HT1080 (cell line): Measurements from ENCODE around the gene ZCCHC10. TPM values are rescaled to one million over a fixed set of nuclear protein-coding genes. Genes with fewer than 3 reads are reported as not detected.
"Not testable (repeated sequence)": the region's sequence is repeated elsewhere in the genome, so short reads cannot be mapped to it uniquely, and the experiment has no call there.

ENCODE experiments used
- DNase-seq: peaks from one replicate; pipeline ENCODE4 v3.0.0-alpha.2; 2015; ENCODE audit warnings: low read depth
- polyA plus RNA-seq, 2 experiments: library from polyadenylated mRNA; depleted of rRNA; stranded (reverse); fragments of >200 nt; gene quantifications; 2 replicates each; pipeline ENCODE4 v1.2.3, GENCODE V29; 2015
- total RNA-seq: library from RNA; depleted of rRNA; stranded (reverse); fragments of >200 nt; shearing (Covaris generic); gene quantifications from 2 replicates; pipeline ENCODE4 v1.2.3, GENCODE V29; 2014; rRNA removed

Gene ZCCHC10
- 13.9 and 18.1 TPM in 2 replicates for total RNA-seq
- 17.8 and 23.9 TPM in 2 replicates for polyA plus RNA-seq (2015; cell fraction: cytosol; rRNA removed)
- 12.4 and 16.0 TPM in 2 replicates for polyA plus RNA-seq (2015; cell fraction: nucleus; rRNA removed)

DNA sequence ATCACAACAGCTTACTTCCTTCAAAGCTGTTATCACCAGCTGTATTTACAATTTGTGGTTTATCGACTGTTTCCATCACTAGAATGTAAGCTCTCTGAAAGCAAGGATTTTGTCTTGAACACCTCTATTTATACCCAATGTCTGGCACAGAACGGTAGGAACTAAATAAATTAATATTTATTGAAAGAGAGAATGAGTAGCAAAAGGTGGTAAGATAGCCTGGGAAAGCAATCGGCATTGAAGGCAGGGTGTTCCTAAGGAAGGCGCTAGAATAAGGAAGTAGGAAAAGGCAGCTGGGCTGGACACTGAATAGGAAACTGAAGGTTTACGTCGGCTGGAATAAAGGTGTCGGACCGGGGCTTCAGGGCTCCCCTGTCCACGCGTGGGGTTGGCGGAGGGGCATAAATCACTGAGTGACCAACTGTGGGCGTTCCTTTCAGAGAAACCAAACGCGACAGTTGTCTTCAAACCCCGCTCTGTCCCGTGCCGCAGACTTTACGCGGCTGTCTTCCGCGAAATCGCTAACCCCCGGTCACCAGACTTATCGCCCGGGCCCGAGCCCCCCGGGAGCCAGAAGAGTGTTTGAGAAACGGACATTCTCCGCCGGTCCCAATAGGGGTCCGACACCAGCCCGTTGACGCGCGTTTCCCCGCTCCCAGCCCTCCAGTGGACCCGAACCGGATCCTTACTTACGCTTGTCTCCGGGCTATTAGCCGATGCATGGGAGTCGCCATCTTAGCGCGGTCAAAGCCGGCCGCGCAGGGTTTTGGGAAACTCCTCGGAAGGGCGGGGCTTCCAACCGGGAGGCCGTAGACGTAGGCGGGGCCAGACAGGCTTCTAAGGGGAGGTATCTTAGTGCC, at the start of gene ZCCHC10:
Gene ZCCHC10, minus strand, starts transcription at position 746 of the 860 bp plus-strand sequence. Its CDS starts 12 bp downstream, at position 734.
- peak; percentile 87 for DNase-seq

DNA sequence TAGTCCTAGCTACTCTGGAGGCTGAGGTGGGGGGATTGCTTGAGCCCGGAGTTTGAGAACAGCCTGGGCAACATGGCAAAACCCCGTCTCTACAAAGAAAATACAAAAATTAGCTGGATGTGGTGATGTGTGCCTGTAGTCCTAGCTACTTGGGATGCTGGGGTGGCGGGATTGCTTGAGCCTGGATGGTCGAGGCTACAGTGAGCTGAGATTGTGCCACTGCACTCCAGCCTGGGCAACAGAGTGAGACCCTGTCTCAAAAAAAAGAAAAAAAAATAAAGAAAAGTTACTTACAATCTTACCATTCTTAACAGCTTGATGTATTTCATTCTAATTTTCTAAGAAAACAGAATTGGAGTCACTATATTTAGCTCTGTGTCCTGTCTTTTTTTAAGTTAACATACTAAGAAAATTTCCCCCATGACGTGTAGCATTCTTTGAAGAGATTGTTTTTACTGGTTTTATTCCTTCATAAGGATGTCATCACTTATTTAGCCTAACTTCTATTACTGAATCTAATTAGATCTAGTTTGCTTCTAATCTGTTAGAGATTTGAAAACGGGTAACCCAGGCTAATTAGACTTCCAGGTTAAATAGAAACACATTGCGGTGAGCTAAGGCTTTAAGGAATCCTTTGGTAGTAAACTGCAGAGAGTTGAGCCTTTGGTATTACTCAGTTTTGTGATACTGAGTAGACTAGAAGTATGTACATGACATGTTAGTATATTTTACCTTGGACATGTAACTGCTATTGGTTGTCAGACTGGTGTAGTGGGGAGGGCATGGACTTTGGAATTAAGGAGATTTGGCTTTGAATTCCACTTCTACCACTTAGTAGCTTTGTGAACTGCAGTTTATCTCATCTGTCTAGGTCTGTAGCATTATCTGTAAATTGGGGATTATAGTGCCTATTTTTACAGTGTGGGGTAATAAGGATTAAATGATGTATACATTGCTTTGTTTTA, 49.5 kb upstream of the ZCCHC10 start:
- no peak for DNase-seq

DNA sequence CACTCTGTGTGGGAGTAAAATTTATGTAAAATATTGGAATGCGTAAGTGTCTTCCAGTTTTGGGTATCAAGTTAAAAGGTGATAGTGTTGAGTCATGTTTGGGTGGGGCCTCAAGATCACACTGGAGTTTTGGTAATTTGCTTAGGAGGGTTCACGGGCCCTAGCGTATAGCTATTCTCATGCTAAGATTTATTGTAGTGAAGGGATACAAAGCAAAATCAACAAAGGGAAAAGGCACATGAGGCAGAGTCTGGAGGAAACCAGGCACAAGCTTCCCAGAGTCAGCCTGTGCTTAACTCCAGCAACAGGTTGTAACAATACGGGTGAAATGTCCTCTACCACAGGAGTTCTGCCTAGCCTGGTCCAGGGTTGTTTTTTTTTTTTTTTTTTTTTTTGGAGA, 45.7 kb upstream of the ZCCHC10 start:
- DNase-seq, result no peak

DNA sequence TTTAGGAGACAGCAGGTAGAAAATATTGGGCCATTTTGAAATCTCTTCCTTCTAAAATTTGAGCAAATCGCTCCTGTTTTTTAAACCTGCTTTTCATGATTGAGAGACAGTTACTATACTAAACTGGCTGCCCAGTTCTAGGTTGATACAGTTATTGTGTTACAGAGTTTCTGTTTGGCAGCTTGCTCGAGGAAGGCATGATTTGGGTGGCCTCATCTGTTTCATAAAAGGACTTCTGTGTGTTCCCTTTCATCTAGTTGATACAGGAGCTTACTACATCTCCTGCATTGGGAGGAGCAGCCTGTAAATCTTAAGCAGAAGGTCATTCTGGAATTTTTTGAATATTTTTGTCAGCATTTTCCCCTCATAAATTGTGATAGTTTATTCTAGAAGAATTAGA, 39.7 kb upstream of the ZCCHC10 start:
- DNase-seq, result no peak

DNA sequence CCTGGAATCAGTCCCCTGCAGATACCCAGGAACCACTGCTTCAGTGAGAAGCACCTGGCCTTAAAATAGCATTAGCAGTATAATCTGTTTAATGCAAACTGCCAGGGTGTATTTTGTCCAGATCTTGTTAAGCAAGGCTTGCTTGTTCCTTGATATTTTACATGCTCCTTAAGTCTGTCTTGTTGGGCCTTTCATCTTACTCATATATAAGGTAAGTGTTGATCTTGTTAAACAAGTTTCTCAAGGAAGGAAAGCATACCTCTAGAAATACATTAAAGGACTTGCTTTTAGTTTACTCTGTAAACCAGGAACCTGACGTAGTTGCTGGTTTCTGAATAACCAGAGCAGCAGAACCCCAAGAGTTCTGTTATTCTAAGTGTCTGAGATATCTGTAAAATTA, 39.1 kb upstream of the ZCCHC10 start:
- DNase-seq, result no peak

DNA sequence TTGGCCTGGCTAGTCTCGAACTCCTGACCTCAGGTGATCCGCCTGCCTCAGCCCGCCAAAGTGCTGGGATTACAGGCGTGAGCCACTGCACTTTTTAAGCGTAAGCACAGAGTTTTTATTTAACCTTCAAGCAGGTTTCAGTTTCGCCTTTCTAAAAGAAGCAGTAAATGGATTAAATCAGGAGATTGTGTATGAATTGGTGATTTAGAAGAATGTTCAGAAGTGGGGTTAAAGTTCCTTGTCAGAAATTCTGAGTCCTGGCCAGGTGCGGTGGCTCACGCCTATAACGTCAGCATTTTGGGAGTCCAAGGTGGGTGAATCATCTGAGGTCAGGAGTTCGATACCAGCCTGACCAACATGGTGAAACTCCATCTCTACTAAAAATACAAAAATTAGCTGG, 37.6 kb upstream of the ZCCHC10 start:
- no peak for DNase-seq

DNA sequence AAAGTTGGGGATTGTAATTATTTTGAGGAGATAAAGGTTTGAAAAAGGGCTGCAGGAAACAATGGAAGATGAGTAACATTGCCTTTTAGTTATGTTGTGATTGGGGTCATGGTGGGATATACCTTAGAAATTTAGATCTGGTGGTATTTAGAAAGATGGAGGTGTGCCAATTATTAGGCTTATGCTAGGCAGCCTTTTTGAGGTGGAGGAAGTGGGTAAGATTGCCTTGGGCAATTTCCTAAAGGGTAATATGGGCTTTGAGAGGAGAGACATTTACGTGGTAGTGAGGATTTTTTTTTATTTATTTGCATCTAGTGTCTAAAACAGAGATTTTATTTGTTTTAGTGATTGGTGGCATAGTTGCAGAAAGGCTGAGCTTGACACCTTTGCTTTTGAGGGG, 35.9 kb upstream of the ZCCHC10 start:
- no peak for DNase-seq

DNA sequence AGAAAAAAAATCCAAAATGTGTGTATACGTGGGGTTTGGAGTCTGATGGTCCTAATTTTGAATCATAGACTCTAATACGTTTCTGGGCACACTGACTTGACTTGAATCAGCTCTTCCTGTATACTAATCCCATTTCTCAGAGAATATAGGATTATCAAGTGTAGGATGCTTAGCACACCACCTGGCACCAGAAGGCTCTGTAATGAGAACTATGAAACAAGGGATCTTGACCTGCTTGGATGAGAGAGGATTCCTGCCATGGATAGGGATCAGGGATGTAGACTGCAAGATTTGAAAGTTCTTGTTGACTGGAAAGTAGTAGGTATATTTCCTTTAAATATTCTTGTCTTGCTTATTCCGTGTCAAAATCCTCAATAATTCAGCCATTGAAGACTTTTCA, 33.3 kb upstream of the ZCCHC10 start:
- DNase-seq, result no peak

DNA sequence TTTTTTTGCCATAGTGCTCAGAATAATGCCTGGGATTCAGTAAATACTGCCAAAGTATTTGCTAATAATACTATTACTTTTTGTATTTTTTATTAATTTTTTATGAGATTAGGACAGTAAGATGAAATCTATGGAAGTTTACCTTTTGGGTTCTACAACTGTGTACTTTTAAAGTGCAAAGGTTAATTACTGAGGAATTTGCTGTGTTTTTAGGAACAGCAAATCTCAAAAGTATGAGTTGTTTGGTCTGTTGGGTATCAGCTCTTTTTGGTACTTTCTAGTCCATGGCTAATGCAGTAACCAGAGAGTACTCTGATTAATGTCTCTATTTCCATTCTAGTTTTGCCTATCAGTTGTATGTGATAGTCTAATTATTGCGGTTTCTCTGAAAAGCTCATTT, 30.5 kb upstream of the ZCCHC10 start:
- DNase-seq, result no peak

DNA sequence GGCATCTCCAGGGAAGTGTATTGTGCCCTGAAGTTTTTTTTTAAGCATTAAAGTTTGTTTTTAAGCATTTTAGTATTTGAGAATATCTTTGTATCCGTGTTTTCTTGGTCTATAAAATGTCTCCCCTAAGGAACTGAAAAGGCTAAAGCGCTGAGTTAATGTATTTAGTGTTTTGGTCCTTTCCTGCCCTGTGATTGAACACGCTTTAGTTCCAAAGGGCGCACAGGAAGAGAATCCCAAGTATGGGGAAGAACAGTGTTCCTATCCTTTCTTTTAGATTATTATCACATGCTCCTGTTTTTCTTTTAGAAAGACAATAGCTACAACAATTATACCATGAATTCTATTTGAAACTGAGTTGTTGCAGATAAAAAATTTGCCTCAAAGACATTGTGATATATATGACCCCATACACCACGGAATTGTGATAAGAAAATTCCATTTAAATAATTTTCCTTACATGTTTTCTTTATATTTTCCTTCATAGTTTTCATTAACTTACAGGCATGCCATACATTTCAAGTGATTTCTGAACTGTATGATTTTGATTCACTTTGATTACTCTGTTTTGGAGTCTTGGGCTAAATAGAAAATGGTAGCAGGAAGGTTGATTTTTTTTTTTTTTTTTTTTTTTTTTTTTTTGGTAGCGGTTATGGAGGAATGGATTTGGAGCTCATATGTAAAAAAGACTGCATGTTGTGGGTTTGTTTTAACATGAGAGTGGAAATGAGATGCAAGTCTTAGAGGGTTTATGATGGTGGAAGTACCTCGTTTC, 28.5 kb upstream of the ZCCHC10 start:
- DNase-seq, result no peak

DNA sequence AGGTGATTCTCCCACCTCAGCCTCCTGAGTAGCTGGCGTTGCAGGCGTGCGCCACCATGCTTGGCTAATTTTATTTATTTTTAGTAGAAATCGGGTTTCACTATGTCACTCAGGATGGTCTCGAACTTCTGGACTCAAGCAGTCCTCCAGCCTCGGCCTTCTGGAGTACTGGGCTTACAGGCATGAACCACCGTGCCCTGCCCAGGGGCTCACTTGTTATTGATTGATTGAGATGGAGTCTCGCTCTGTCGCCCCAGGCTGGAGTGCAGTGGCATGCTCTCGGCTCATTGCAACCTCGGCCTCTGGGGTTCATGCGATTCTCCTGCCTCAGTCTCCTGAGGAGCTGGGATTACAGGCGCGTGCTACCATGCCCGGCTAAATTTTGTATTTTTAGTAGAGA, 27.1 kb upstream of the ZCCHC10 start:
- DNase-seq, result no peak

DNA sequence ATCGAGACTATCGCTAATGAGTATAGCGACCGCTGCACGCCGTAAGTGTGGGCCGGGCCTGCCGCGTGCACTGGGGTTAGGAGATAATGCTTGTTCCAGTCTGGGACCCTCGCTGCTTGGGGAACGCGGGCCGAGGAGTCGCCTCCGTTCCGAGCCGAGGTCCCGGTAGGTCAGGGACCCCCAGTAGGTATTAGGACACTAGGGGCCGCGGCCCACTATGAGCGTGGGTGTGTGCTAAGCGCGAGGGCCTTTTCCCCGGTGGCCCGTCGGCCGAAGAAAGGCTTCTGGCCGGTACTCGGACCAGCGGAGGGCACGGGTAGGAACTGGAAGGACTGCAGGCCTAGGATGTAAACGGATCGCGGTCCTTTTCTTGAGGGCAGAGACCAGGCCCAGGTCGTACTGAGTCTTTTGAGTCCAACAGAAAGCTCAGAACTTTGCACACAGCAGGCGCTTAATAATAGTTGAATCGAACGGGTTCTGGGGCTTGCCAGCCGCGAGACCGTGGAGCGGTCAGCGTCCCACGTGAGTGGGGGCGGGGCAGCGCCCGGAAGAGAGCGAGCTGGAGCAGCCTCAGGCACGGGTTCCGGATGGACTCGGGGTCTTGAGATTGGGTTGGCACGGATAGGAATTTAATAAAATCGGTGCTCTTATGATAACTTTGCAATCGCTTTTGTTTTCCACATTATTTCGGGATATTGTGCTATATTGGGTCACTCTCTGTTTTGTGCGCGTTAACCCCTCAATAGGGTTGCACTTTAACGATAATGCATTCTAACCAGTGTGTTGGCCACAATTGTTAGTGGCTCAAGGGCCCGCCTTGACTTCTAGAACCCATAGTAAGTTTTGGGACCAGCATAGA, 26.2 kb upstream of the ZCCHC10 start:
- DNase-seq, result peak; percentile 60

DNA sequence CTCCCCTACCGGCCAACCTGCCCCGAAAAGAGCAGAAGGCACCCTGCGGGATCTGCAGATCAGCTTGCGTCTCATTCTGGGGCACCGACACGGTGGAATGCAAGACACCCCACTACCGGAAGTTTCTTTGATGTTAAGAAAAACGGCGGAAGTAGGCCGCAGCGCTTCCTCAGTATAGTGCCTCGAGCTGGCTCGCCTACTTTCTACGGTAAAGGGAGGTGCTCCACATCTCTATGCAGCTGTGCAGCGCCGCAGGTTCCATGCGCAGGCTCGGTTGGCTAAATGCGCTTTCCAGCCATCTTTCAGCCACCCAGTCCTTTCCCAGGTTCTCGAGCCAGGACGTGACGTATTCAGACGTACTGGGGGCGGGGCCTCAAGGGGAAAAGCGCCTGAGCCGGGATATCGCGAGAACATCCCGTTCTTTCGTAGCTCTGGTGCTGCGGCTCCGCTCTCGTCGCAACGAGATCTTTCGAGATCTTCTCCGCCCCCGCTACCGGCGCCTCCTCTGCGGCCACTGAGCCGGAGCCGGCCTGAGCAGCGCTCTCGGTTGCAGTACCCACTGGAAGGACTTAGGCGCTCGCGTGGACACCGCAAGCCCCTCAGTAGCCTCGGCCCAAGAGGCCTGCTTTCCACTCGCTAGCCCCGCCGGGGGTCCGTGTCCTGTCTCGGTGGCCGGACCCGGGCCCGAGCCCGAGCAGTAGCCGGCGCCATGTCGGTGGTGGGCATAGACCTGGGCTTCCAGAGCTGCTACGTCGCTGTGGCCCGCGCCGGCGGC, 25.4 kb upstream of the ZCCHC10 start, which contains the start of gene HSPA4:
Gene HSPA4, plus strand, starts transcription at position 472 of the 775 bp plus-strand sequence. Its CDS starts 238 bp downstream, at position 710.
- peak; percentile 97 for DNase-seq

DNA sequence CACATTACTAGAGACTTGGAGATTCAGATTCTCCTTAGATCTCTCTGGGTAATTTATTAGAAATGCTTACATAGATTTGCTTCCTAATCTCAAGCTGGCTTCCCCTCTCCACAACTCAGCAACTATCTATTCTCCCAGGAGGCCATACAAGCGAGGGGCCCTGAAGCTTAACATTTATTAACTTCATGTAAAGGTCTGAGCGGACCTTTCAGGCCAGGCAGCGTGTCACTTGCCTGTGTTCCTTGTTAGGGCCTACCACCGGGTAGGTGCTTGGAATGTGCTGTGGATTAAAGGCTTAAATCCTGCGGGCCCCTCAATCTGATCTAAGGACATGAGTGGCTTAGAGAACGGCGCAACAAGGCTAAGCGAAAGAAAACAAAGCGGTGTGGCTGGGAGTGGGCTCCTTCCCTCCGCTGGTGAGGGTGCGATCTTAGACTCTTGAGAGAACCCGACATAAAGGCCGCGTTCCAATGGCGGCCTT, 24.8 kb upstream of the ZCCHC10 start:
- no peak for DNase-seq

DNA sequence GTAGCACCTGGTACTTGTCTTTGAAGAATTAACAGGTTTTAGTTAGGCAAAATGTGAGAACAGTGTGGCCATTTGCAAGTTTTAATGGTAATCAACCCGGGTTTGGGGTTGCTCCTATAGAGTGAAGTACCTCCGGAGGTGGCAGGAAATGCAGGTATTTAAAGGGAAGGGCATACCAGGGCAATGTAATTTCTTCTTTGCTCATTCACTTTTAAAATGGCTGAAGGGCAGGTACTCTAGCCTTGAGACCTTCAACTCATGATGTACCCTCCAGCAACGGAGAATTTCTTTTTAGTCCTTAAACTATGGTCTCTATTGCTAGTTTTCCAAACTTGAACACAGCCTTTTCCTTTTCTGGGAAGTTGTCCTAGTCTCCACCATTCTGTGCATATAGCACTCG, 24.2 kb upstream of the ZCCHC10 start:
- no peak for DNase-seq

DNA sequence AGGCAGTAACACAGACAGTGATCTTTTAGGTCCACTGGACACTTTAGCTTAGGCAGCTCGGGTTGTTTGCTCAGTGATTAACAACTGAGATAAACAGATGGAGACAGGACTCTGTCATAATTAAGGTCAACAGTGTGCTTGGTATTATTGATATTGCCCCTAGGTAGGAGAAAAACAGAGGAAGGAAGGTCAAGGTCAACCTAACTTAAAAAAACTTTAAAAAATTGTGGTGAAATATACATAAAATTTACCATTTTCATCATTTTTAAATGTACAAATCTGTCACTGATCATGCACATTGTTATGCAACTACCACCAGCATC, 23.3 kb upstream of the ZCCHC10 start:
- DNase-seq, result no peak

DNA sequence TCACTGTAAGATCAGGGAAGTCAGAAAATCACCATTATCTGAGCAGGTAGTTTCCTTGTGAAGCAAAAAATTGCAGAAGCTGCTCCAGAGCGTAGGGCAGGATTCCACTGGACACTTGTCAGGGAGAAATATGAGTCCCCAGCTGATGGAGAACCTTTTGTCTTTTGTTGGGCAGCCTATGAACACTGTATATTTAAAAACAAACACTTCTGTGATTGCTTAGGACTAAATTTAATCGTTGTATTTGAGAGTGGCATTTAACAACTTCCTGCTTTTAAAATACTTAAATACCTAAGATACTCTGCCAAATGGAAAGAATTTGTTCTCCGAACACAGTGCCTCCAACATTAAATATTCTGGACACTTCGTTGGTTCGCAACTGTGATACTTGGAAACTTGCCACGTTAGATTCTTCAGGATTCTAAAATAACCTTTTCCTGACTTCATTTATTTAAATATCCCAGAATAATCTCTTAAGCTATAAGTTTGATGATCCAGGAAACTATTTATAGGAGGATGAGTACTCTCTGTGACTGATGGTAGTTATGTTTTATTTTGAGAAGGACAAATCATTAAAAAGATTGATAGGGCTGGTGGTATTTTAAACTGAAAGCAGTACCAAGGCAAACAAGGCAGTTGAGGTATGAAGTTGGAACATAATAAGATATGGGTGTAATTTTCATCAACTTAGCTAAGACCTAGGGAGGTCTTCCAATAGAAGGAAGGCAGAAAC, 22.8 kb upstream of the ZCCHC10 start:
- DNase-seq, result no peak

DNA sequence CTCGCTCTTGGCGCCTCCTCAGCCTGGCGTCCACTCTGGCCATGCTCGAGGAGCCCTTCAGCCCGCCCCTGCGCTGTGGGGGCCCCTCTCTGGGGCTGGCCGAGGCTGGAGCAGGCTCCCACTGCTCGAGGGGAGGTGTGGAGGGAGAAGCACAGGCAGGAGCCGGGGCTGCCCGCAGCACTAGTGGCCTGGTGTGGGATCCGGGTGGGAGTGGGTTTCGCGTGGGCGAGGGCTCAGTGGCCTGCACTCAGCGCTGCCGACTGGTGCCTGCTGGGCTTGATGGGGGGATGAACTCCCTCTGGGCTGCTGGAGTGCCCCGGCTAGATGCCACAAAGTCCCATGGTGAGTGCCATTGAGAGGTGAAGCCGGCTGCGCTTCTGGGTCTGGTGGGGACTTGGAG, 21.1 kb upstream of the ZCCHC10 start:
- DNase-seq, result no peak

DNA sequence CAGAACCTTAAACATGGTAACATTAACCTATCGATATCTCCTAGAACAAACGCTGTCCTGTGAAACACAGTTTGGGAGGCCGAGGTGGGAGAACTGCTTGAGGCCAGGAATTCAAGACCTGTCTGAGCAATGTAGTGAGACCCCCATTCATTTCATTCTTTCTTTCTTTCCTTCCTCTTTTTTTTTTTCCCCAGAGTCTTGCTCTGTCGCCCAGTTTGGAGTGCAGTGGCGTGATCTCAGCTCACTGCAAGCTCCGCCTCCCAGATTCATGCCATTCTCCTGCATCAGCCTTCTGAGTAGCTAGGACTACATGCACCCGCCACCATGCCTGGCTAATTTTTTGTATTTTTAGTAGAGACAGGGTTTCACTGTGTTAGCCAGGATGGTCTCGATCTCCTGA, 20.2 kb upstream of the ZCCHC10 start:
- DNase-seq, result not testable (repeated sequence)
